Activated naive CD4-positive, alpha-beta T cell treated with anti-CD3 and anti-CD28 coated beads, Interleukin-2, amount 10 ng/mL, durations not matched to agents 7 days and 5 days (primary cell): Measurements from ENCODE around the gene TMPRSS6.

Experiments
- CTCF ChIA-PET: fragments of 350-600 bp; sonication (Branson Sonifier 250); formaldehyde crosslinking; loops from one replicate; lab custom pipeline; 2021; ENCODE audit warnings: antibody characterized with exemption; lab: Charles Lee
- DNase-seq: peaks from one replicate; pipeline ENCODE4 v3.0.0-alpha.2; 2020
- H3K27ac Mint-ChIP-seq: one replicate; pipeline ENCODE4 v1.8.0; 2021; ENCODE audit warnings: mild to moderate bottlenecking, moderate library complexity, mixed read lengths
- H3K27me3 Mint-ChIP-seq: one replicate; pipeline ENCODE4 v1.8.0; 2021; ENCODE audit warnings: mild to moderate bottlenecking, mixed read lengths
- H3K36me3 Mint-ChIP-seq: one replicate; pipeline ENCODE4 v1.8.0; 2021; ENCODE audit warnings: mixed read lengths
- H3K4me1 Mint-ChIP-seq: one replicate; pipeline ENCODE4 v1.8.0; 2021; ENCODE audit warnings: mixed read lengths
- H3K4me3 Mint-ChIP-seq: one replicate; pipeline ENCODE4 v1.8.0; 2021; ENCODE audit warnings: mild to moderate bottlenecking, moderate library complexity, mixed read lengths
- H3K9me3 Mint-ChIP-seq: one replicate; pipeline ENCODE4 v1.8.0; 2021; ENCODE audit warnings: mixed read lengths

Gene TMPRSS6

GRCh38 chr22:37100589-37101127 lies 8.9 kb downstream of the TMPRSS6 start:
- no peak for DNase-seq
- Mint-ChIP-seq H3K9me3 (no peaks in the 10 kb centered on the region), H3K4me1 (peaks cover 23% of the 10 kb centered on the region), H3K4me3 (no peak overlapping the region), H3K36me3 (no peaks in the 10 kb centered on the region), H3K27ac (no peak overlapping the region), H3K27me3 (peaks cover 52% of the 10 kb centered on the region)
- CTCF ChIA-PET, result interaction anchor here (0.6 kb wide), 1 partner anchor 22 kb away, joined by 3 read pairs; no protein-coding TSS in a partner anchor

- Mint-ChIP-seq H3K9me3 (no peaks in the 10 kb centered on the region), H3K27me3 (peaks cover 60% of the 10 kb centered on the region), H3K36me3 (no peaks in the 10 kb centered on the region), H3K4me1 (peaks cover 20% of the 10 kb centered on the region), H3K27ac (no peak overlapping the region), H3K4me3 (no peak overlapping the region)
- no peak for DNase-seq
- CTCF ChIA-PET, result interaction anchor here (0.8 to 1.0 kb wide), 2 partner anchors 23 to 161 kb away, joined by 3 to 4 read pairs; no protein-coding TSS in a partner anchor
Measured at GRCh38 chr22:37098976-37099591, 10.4 kb downstream of the TMPRSS6 start.

GRCh38 chr22:37097346-37097745 lies 12.2 kb downstream of the TMPRSS6 start:
- no peak overlapping the region for H3K27ac Mint-ChIP-seq
- no peaks in the 10 kb centered on the region for H3K36me3 Mint-ChIP-seq
- peaks cover 55% of the 10 kb centered on the region for H3K27me3 Mint-ChIP-seq
- H3K9me3 Mint-ChIP-seq, result no peaks in the 10 kb centered on the region
- CTCF ChIA-PET, result no interaction called here
- DNase-seq, result no peak
- peaks cover 20% of the 10 kb centered on the region for H3K4me1 Mint-ChIP-seq
- H3K4me3 Mint-ChIP-seq, result no peak overlapping the region

- Mint-ChIP-seq H3K4me1 (peaks cover 15% of the 10 kb centered on the region), H3K4me3 (no peak overlapping the region), H3K9me3 (no peaks in the 10 kb centered on the region), H3K27me3 (peaks cover 51% of the 10 kb centered on the region), H3K27ac (no peak overlapping the region), H3K36me3 (no peaks in the 10 kb centered on the region)
- CTCF ChIA-PET, result interaction anchor here (0.7 to 1.1 kb wide), 2 partner anchors 15 to 52 kb away, joined by 3 read pairs; no protein-coding TSS in a partner anchor
- no peak for DNase-seq
Measured at GRCh38 chr22:37095113-37095512, 14.4 kb downstream of the TMPRSS6 start.

- Mint-ChIP-seq H3K27ac (no peak overlapping the region), H3K4me1 (peaks cover 12% of the 10 kb centered on the region), H3K9me3 (no peaks in the 10 kb centered on the region), H3K4me3 (no peak overlapping the region), H3K36me3 (no peaks in the 10 kb centered on the region), H3K27me3 (peaks cover 50% of the 10 kb centered on the region)
- DNase-seq, result no peak
- CTCF ChIA-PET, result no interaction called here
Measured at GRCh38 chr22:37094239-37094638, 15.3 kb downstream of the TMPRSS6 start.

GRCh38 chr22:37092997-37093396 lies 16.5 kb downstream of the TMPRSS6 start:
- CTCF ChIA-PET, result no interaction called here
- no peak overlapping the region for H3K4me3 Mint-ChIP-seq
- H3K9me3 Mint-ChIP-seq, result no peaks in the 10 kb centered on the region
- no peak overlapping the region for H3K27ac Mint-ChIP-seq
- DNase-seq, result no peak
- no peaks in the 10 kb centered on the region for H3K36me3 Mint-ChIP-seq
- peaks cover 45% of the 10 kb centered on the region for H3K27me3 Mint-ChIP-seq
- H3K4me1 Mint-ChIP-seq, result peaks cover 11% of the 10 kb centered on the region

- no peak overlapping the region for H3K27ac Mint-ChIP-seq
Measured at GRCh38 chr22:37091994-37092393, 17.5 kb downstream of the TMPRSS6 start.

GRCh38 chr22:37090920-37091695 lies 18.4 kb downstream of the TMPRSS6 start:
- Mint-ChIP-seq H3K4me3 (no peak overlapping the region), H3K27me3 (peaks cover 38% of the 10 kb centered on the region), H3K27ac (no peak overlapping the region), H3K36me3 (no peaks in the 10 kb centered on the region), H3K9me3 (no peaks in the 10 kb centered on the region), H3K4me1 (peaks cover 16% of the 10 kb centered on the region)
- CTCF ChIA-PET, result interaction anchor here (1.0 kb wide), 1 partner anchor 13 kb away, joined by 4 read pairs; no protein-coding TSS in a partner anchor
- no peak for DNase-seq

More at GRCh38 chr22:37091994-37092393, 17.5 kb downstream of the TMPRSS6 start:
- H3K36me3 Mint-ChIP-seq, result no peaks in the 10 kb centered on the region
- H3K9me3 Mint-ChIP-seq, result no peaks in the 10 kb centered on the region
- H3K4me3 Mint-ChIP-seq, result no peak overlapping the region
- peaks cover 45% of the 10 kb centered on the region for H3K27me3 Mint-ChIP-seq
- peaks cover 16% of the 10 kb centered on the region for H3K4me1 Mint-ChIP-seq
- CTCF ChIA-PET, result no interaction called here
- DNase-seq, result no peak

- Mint-ChIP-seq H3K27me3 (peaks cover 29% of the 10 kb centered on the region), H3K36me3 (no peaks in the 10 kb centered on the region), H3K4me1 (peaks cover 16% of the 10 kb centered on the region), H3K27ac (no peak overlapping the region), H3K4me3 (no peak overlapping the region), H3K9me3 (no peaks in the 10 kb centered on the region)
- CTCF ChIA-PET, result interaction anchor here (0.9 to 1.0 kb wide), 2 partner anchors 16 to 57 kb away, joined by 3 read pairs; no protein-coding TSS in a partner anchor
- DNase-seq, result no peak
Measured at GRCh38 chr22:37089434-37089833, 20.1 kb downstream of the TMPRSS6 start.

- DNase-seq, result no peak
- Mint-ChIP-seq H3K9me3 (no peaks in the 10 kb centered on the region), H3K36me3 (no peaks in the 10 kb centered on the region), H3K27me3 (peaks cover 29% of the 10 kb centered on the region), H3K4me1 (peaks cover 22% of the 10 kb centered on the region), H3K27ac (no peak overlapping the region), H3K4me3 (no peak overlapping the region)
- CTCF ChIA-PET, result interaction anchor here (0.9 kb wide), 1 partner anchor 16 kb away, joined by 3 read pairs; no protein-coding TSS in a partner anchor
Measured at GRCh38 chr22:37088750-37089408, 20.6 kb downstream of the TMPRSS6 start.

- no peak overlapping the region for H3K4me3 Mint-ChIP-seq
Measured at GRCh38 chr22:37088108-37088605, 21.4 kb downstream of the TMPRSS6 start.

GRCh38 chr22:37086184-37086583 lies 23.3 kb downstream of the TMPRSS6 start:
- DNase-seq, result no peak
- CTCF ChIA-PET, result interaction anchor here (0.6 kb wide), 1 partner anchor 12 kb away, joined by 3 read pairs; no protein-coding TSS in a partner anchor
- Mint-ChIP-seq H3K4me3 (no peak overlapping the region), H3K9me3 (no peaks in the 10 kb centered on the region), H3K27me3 (peaks cover 22% of the 10 kb centered on the region), H3K36me3 (no peaks in the 10 kb centered on the region), H3K4me1 (peaks cover 47% of the 10 kb centered on the region), H3K27ac (no peak overlapping the region)

More at GRCh38 chr22:37088108-37088605, 21.4 kb downstream of the TMPRSS6 start:
- H3K4me1 Mint-ChIP-seq, result peaks cover 29% of the 10 kb centered on the region
- H3K9me3 Mint-ChIP-seq, result no peaks in the 10 kb centered on the region
- DNase-seq, result no peak
- no peaks in the 10 kb centered on the region for H3K36me3 Mint-ChIP-seq
- H3K27ac Mint-ChIP-seq, result no peak overlapping the region
- H3K27me3 Mint-ChIP-seq, result peaks cover 27% of the 10 kb centered on the region
- CTCF ChIA-PET, result no interaction called here

- Mint-ChIP-seq H3K27me3 (peaks cover 16% of the 10 kb centered on the region), H3K36me3 (no peaks in the 10 kb centered on the region), H3K4me3 (no peak overlapping the region), H3K4me1 (peaks cover 65% of the 10 kb centered on the region), H3K9me3 (no peaks in the 10 kb centered on the region), H3K27ac (no peak overlapping the region)
- CTCF ChIA-PET, result no interaction called here
- peak; percentile 33 for DNase-seq
Measured at GRCh38 chr22:37084385-37084784, 25.1 kb downstream of the TMPRSS6 start.

GRCh38 chr22:37083914-37084313 lies 25.6 kb downstream of the TMPRSS6 start:
- Mint-ChIP-seq H3K4me1 (peaks cover 69% of the 10 kb centered on the region), H3K36me3 (no peaks in the 10 kb centered on the region), H3K4me3 (no peak overlapping the region), H3K9me3 (no peaks in the 10 kb centered on the region), H3K27me3 (peaks cover 16% of the 10 kb centered on the region), H3K27ac (no peak overlapping the region)
- CTCF ChIA-PET, result no interaction called here
- no peak for DNase-seq
